HepG2 (cell line): ENCODE results near the gene TBC1D10B. TPM values are rescaled to one million over a fixed set of nuclear protein-coding genes. Genes with fewer than 3 reads are reported as not detected.

Experiments used
- ATF1 ChIP-seq: IDR thresholded peaks from 2 replicates; pipeline ENCODE4 v1.6.1; 2016; ENCODE audit warnings: mild to moderate bottlenecking, control low read depth
- ELF3 ChIP-seq: IDR thresholded peaks from 2 replicates; pipeline ENCODE4 v1.6.1; 2016; ENCODE audit warnings: missing genetic modification reagents, missing compliant biosample characterization
- ETV5 ChIP-seq: IDR thresholded peaks from 2 replicates; pipeline ENCODE4 v1.6.1; 2018; ENCODE audit warnings: missing biosample characterization, missing genetic modification reagents, inconsistent platforms, borderline replicate concordance
- GATAD1 ChIP-seq: IDR thresholded peaks from 2 replicates; pipeline ENCODE4 v1.6.1; 2016; ENCODE audit warnings: missing genetic modification reagents, missing compliant biosample characterization
- GTF3A ChIP-seq: sonication (generic); formaldehyde crosslinking; conservative IDR thresholded peaks from 2 replicates; pipeline ENCODE4 v1.4.0; 2020; ENCODE audit warnings: mild to moderate bottlenecking, missing genetic modification reagents
- KLF13 ChIP-seq: sonication (generic); formaldehyde crosslinking; IDR thresholded peaks from 2 replicates; pipeline ENCODE4 v1.4.0; 2020; ENCODE audit warnings: mild to moderate bottlenecking, missing genetic modification reagents
- MAFK ChIP-seq, 2 experiments: IDR thresholded peaks in 1 of 2; conservative IDR thresholded peaks in 1 of 2; 2 replicates each; pipeline ENCODE4 v1.6.1; 2011; ENCODE audit warnings: improper control_type of control experiment in 2 of 2, low read length in 2 of 2
- PHF21A ChIP-seq: sonication (generic); formaldehyde crosslinking; IDR thresholded peaks from 2 replicates; pipeline ENCODE4 v1.5.0; 2020; ENCODE audit warnings: mild to moderate bottlenecking, missing genetic modification reagents
- PPARG ChIP-seq: conservative IDR thresholded peaks from 2 replicates; pipeline ENCODE4 v1.6.1; 2016; ENCODE audit warnings: missing biosample characterization, missing genetic modification reagents
- RCOR2 ChIP-seq: IDR thresholded peaks from 2 replicates; pipeline ENCODE4 v1.6.1; 2016; ENCODE audit warnings: missing biosample characterization, missing genetic modification reagents
- RORA ChIP-seq: sonication (generic); formaldehyde crosslinking; IDR thresholded peaks from 2 replicates; pipeline ENCODE4 v1.5.0; 2020; ENCODE audit warnings: mild to moderate bottlenecking, missing genetic modification reagents, moderate library complexity
- SIX4 ChIP-seq: sonication (generic); formaldehyde crosslinking; IDR thresholded peaks from 2 replicates; pipeline ENCODE4 v1.4.0; 2020; ENCODE audit warnings: missing genetic modification reagents
- SMAD9 ChIP-seq: sonication (generic); formaldehyde crosslinking; IDR thresholded peaks from 2 replicates; pipeline ENCODE4 v1.5.1; 2020; ENCODE audit warnings: mild to moderate bottlenecking, missing genetic modification reagents
- SSRP1 ChIP-seq: IDR thresholded peaks from 2 replicates; pipeline ENCODE4 v1.6.1; 2016; ENCODE audit warnings: control low read depth
- TOE1 ChIP-seq: sonication (generic); formaldehyde crosslinking; IDR thresholded peaks from 2 replicates; pipeline ENCODE4 v1.4.0; 2020; ENCODE audit warnings: mild to moderate bottlenecking, missing genetic modification reagents
- ZFP1 ChIP-seq: IDR thresholded peaks from 2 replicates; pipeline ENCODE4 v1.6.1; 2016
- ZNF598 ChIP-seq: sonication (generic); formaldehyde crosslinking; IDR thresholded peaks from 2 replicates; pipeline ENCODE4 v1.5.1; 2020; ENCODE audit warnings: mild to moderate bottlenecking, missing genetic modification reagents, borderline replicate concordance
- ZNF672 ChIP-seq: sonication (generic); formaldehyde crosslinking; IDR thresholded peaks from 2 replicates; pipeline ENCODE4 v1.8.1; 2022; ENCODE audit warnings: missing genetic modification reagents
- polyA plus RNA-seq, 8 experiments: library from polyadenylated mRNA; depleted of rRNA in 3 of 8; stranded (reverse) in 7 of 8; unstranded in 1 of 8; fragments of >200 nt; fragmentation: Illumina TruSeq in 4 of 8; extraction: Trizol in 4 of 8; gene quantifications; 2 replicates each; pipeline versions ENCODE4 v1.2.1 to v1.2.3, GENCODE V29; 2011 to 2016; ENCODE audit warnings: low read depth in 4 of 8, missing spikeins in 1 of 8, mixed read lengths in 1 of 8; ENCODE audit not compliant: insufficient read depth in 1 of 8
- total RNA-seq, 5 experiments: library from RNA; depleted of rRNA; stranded (reverse); fragments of >200 nt; fragmentation: Illumina TruSeq; extraction: Trizol; gene quantifications; 2 replicates each; pipeline ENCODE4 v1.2.3, GENCODE V29; 2016; ENCODE audit warnings: low read depth in 1 of 5
- TF ChIP-seq, protein P1 (sequence below): IDR thresholded peaks from 2 replicates; pipeline ENCODE4 v1.6.1; 2018; ENCODE audit warnings: missing genetic modification reagents
- TF ChIP-seq, protein P2 (sequence below): sonication (generic); formaldehyde crosslinking; IDR thresholded peaks from 2 replicates; pipeline ENCODE4 v1.4.0; 2020; ENCODE audit warnings: mild to moderate bottlenecking, missing genetic modification reagents, borderline replicate concordance
- TF ChIP-seq, protein P3 (sequence below): sonication (generic); formaldehyde crosslinking; conservative IDR thresholded peaks from 2 replicates; pipeline ENCODE4 v1.4.0; 2020; ENCODE audit warnings: missing genetic modification reagents
- TF ChIP-seq, protein P4 (sequence below): sonication (generic); formaldehyde crosslinking; IDR thresholded peaks from 2 replicates; pipeline ENCODE4 v1.5.0; 2020; ENCODE audit warnings: missing genetic modification reagents

Gene TBC1D10B
- total and polyA plus RNA-seq, 2 of the 13 experiments (the other 11 are each of a cell fraction or from before 2014, with no cell fraction given), result 15.7 to 24.8 TPM

DNA sequence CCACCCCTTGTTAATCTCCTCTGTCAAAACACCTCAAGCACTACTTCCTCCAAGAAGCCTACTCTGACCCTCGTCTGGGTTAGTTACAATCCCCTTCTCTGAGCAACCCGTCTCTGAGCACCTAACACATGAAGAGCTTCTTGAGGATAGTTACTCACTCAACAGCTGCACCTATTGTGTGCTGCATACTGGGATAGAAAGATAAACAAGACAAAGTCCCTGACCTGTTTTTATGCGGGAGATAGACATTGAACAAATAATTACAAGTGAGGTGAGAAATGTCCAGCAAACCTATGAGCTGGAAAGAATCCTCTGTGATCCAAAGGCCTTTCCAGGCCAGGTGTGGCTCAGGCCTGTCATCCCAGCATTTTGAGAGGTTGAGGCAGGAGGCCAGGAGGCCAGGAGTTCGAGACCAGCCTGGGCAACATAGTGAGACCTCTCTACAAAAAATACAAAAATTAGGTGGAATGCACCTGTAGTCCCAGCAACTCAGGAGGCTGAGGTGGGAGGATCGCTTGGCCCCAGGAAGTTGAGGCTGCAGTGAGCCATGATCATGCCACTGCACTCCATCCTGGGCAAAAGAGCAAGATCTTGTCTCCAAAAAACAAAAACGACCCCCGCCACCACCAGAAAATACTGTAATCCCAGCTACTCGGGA, 31.6 kb upstream of the TBC1D10B start (continued):
- TF ChIP-seq, protein P1, sequence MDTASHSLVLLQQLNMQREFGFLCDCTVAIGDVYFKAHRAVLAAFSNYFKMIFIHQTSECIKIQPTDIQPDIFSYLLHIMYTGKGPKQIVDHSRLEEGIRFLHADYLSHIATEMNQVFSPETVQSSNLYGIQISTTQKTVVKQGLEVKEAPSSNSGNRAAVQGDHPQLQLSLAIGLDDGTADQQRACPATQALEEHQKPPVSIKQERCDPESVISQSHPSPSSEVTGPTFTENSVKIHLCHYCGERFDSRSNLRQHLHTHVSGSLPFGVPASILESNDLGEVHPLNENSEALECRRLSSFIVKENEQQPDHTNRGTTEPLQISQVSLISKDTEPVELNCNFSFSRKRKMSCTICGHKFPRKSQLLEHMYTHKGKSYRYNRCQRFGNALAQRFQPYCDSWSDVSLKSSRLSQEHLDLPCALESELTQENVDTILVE (CRISPR knock-in tag), result peak; percentile 75; the same call in 1 of the 2 replicates
- TF ChIP-seq GTF3A, result no peak
- peak; percentile 75 for TF ChIP-seq ELF3 (CRISPR knock-in tag)
- TF ChIP-seq ZFP1 (CRISPR knock-in tag), result peak; percentile 46; the same call in 1 of the 2 replicates
- TF ChIP-seq, protein P2, sequence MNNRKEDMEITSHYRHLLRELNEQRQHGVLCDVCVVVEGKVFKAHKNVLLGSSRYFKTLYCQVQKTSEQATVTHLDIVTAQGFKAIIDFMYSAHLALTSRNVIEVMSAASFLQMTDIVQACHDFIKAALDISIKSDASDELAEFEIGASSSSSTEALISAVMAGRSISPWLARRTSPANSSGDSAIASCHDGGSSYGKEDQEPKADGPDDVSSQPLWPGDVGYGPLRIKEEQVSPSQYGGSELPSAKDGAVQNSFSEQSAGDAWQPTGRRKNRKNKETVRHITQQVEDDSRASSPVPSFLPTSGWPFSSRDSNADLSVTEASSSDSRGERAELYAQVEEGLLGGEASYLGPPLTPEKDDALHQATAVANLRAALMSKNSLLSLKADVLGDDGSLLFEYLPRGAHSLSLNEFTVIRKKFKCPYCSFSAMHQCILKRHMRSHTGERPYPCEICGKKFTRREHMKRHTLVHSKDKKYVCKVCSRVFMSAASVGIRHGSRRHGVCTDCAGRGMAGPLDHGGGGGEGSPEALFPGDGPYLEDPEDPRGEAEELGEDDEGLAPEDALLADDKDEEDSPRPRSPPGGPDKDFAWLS (CRISPR knock-in tag), result no peak
- no peak for TF ChIP-seq ZNF672 (CRISPR knock-in tag)
- no peak for TF ChIP-seq ETV5 (CRISPR knock-in tag)
- peak; percentile 95 for TF ChIP-seq RORA (CRISPR knock-in tag)
- peak; percentile 82 for TF ChIP-seq PPARG (CRISPR knock-in tag)
- TF ChIP-seq SSRP1 (CRISPR knock-in tag), result peak; percentile 83; the same call in 1 of the 2 replicates
- TF ChIP-seq TOE1 (CRISPR knock-in tag), result peak; percentile 65; the same call in 1 of the 2 replicates
- TF ChIP-seq SIX4 (CRISPR knock-in tag), result 0 out of 2 replicates have a peak, but pooled peaks have one; percentile 19
- TF ChIP-seq SMAD9 (CRISPR knock-in tag), result no peak
- peak; percentile 47; the same call in 1 of the 2 replicates for TF ChIP-seq ATF1 (CRISPR knock-in tag)
- no peak for TF ChIP-seq MAFK (conservative IDR thresholded peaks at IDR 0.05 in 1 of 2, IDR thresholded peaks at IDR 0.05 in 1 of 2; ENCODE audit: low read length in 2 of 2)
- TF ChIP-seq, protein P3, sequence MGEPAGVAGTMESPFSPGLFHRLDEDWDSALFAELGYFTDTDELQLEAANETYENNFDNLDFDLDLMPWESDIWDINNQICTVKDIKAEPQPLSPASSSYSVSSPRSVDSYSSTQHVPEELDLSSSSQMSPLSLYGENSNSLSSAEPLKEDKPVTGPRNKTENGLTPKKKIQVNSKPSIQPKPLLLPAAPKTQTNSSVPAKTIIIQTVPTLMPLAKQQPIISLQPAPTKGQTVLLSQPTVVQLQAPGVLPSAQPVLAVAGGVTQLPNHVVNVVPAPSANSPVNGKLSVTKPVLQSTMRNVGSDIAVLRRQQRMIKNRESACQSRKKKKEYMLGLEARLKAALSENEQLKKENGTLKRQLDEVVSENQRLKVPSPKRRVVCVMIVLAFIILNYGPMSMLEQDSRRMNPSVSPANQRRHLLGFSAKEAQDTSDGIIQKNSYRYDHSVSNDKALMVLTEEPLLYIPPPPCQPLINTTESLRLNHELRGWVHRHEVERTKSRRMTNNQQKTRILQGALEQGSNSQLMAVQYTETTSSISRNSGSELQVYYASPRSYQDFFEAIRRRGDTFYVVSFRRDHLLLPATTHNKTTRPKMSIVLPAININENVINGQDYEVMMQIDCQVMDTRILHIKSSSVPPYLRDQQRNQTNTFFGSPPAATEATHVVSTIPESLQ (CRISPR knock-in tag), result no peak
- no peak for TF ChIP-seq KLF13 (CRISPR knock-in tag)
- peak; percentile 67; the same call in 1 of the 2 replicates for TF ChIP-seq ZNF598 (CRISPR knock-in tag)
- peak; percentile 100 for TF ChIP-seq RCOR2
- peak; percentile 56 for TF ChIP-seq GATAD1 (CRISPR knock-in tag)
- TF ChIP-seq, protein P4, sequence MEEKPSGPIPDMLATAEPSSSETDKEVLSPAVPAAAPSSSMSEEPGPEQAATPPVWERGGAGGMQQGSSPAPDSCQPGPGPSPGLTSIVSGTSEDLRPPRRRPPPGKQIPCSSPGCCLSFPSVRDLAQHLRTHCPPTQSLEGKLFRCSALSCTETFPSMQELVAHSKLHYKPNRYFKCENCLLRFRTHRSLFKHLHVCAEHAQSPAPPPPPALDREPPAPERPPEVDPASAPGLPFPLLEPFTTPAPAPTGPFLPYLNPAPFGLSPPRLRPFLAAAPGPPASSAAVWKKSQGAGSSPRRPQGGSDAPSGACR (CRISPR knock-in tag), result peak; percentile 74; the same call in 1 of the 2 replicates
- peak; percentile 92 for TF ChIP-seq PHF21A (CRISPR knock-in tag)
